Measurements from ENCODE around the gene DCLK2. TPM values are rescaled to one million over a fixed set of nuclear protein-coding genes. Genes with fewer than 3 reads are reported as not detected.

Gene DCLK2
- total RNA-seq, 1 experiment from 2014 or later, result 2.7 TPM

DNA sequence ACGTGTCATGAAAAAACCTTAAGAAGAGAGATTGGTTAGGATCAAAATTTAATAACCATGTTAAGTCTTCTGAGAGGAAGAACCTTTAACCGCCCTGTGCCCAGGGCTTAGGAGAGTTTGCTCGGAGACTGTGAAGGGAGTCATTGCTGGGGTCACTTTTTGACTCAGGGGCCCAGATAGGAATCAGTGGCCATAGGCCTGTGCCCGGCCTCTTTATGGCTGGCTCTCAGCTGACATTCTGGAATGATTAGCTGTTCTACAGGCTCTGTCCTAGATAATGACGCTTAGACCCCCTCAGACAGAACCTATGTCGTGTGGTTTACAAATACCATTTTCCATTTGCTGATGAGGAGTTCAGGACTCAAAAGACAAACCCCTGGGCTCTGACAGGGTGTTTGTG, 174.1 kb downstream of the DCLK2 start:
- ATAC-seq (no peak), DNase-seq (ENCODE audit: low read depth, low spot score) (no peak)
- H3K9me3 ChIP-seq (ENCODE audit: control insufficient read depth in 1 of 2, insufficient read depth in 1 of 2, low read depth in 1 of 2, low read length in 2 of 2), result no peaks in the 10 kb centered on the region
- ChIA-PET POLR2A (no interaction called here), CTCF (interaction anchor here (1.1 kb wide), 1 partner anchor 10 kb away, joined by 3 read pairs; no protein-coding TSS in a partner anchor), RAD21 (ENCODE audit: low non-redundant PET in 1 of 2, low total read pairs in 2 of 2, uncharacterized antibody in 2 of 2, unreplicated experiment in 2 of 2) (no interaction called here)
- no peaks in the 10 kb centered on the region for H3K79me2 ChIP-seq (ENCODE audit: insufficient read depth, low read length)
- H3K9me2 ChIP-seq (ENCODE audit: insufficient read depth), result no peaks in the 10 kb centered on the region
- intact Hi-C loops (cut with micrococcal nuclease), result no loop called here
- no TSS peak for BruUV-seq (replicated peaks)
- no peak overlapping the region for H3K4me3 ChIP-seq (replicated peaks in 1 of 2; ENCODE audit: low read depth in 1 of 2, low read length in 2 of 2)
- H3K4me1 ChIP-seq (ENCODE audit: control insufficient read depth in 1 of 2, insufficient read depth in 2 of 2, low read length in 2 of 2), result no peaks in the 10 kb centered on the region
- no peak for TF ChIP-seq SIN3A (IDR thresholded peaks at IDR 0.05; ENCODE audit: low read depth)
- no peak for TF ChIP-seq RAD21 (IDR thresholded peaks at IDR 0.05; ENCODE audit: low read depth)
- TF ChIP-seq, protein P1, sequence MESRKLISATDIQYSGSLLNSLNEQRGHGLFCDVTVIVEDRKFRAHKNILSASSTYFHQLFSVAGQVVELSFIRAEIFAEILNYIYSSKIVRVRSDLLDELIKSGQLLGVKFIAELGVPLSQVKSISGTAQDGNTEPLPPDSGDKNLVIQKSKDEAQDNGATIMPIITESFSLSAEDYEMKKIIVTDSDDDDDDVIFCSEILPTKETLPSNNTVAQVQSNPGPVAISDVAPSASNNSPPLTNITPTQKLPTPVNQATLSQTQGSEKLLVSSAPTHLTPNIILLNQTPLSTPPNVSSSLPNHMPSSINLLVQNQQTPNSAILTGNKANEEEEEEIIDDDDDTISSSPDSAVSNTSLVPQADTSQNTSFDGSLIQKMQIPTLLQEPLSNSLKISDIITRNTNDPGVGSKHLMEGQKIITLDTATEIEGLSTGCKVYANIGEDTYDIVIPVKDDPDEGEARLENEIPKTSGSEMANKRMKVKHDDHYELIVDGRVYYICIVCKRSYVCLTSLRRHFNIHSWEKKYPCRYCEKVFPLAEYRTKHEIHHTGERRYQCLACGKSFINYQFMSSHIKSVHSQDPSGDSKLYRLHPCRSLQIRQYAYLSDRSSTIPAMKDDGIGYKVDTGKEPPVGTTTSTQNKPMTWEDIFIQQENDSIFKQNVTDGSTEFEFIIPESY (IDR thresholded peaks at IDR 0.05; ENCODE audit: extremely low read depth, insufficient replicate concordance, low read length), result no peak
- TF ChIP-seq EGR1 (IDR thresholded peaks at IDR 0.05; ENCODE audit: low read depth), result no peak
- TF ChIP-seq CEBPB (IDR thresholded peaks at IDR 0.05; ENCODE audit: low read depth), result no peak
- TF ChIP-seq ELF1 (IDR thresholded peaks at IDR 0.05; ENCODE audit: borderline replicate concordance, low read depth), result no peak
- no peak for TF ChIP-seq ZNF274 (IDR thresholded peaks at IDR 0.05; ENCODE audit: low read depth, low read length)
- no peak for TF ChIP-seq TCF7L2 (IDR thresholded peaks at IDR 0.05; ENCODE audit: borderline replicate concordance, extremely low read depth, insufficient read depth, insufficient read length)
- H3K9ac ChIP-seq (ENCODE audit: low read length), result no peak overlapping the region
- no peaks in the 10 kb centered on the region for H4K20me1 ChIP-seq (ENCODE audit: insufficient read depth)
- no peak overlapping the region for H3K27ac ChIP-seq (ENCODE audit: low read depth, low read length)
- H3K4me2 ChIP-seq (ENCODE audit: low read length), result no peak overlapping the region
- H3K36me3 ChIP-seq (ENCODE audit: control insufficient read depth in 1 of 2, insufficient read depth in 2 of 2, low read length in 2 of 2), result no peaks in the 10 kb centered on the region
- H2AFZ ChIP-seq (ENCODE audit: low read depth, low read length, poor library complexity, severe bottlenecking), result no peak overlapping the region
- H3K27me3 ChIP-seq (ENCODE audit: insufficient read depth, low read length), result no peaks in the 10 kb centered on the region

DNA sequence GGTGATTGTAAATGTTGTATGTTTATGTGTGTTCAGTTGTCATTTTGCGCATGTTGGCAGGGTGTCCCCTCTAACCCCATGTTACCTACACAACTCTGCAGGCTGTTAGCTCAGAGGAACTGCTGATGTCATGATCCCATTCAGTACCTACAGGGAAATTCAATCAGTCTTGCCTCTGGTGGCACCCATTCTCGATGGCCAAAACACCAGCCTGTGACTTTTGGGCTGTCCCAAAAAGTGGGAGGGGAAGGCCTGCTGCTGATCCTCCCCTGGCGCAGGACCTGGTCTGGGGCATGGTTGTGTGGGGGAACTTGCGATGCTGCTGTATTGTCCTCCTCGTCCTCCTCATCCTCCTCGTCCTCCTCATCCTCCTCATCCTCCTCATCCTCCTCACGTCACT, 174.5 kb downstream of the DCLK2 start:
- H2AFZ ChIP-seq (ENCODE audit: low read depth, low read length, poor library complexity, severe bottlenecking), result no peak overlapping the region
- H3K9ac ChIP-seq (ENCODE audit: low read length), result no peak overlapping the region
- H3K4me2 ChIP-seq (ENCODE audit: low read length), result no peak overlapping the region
- DNase-seq (ENCODE audit: low read depth, low spot score) (no peak), ATAC-seq (no peak)
- no peaks in the 10 kb centered on the region for H4K20me1 ChIP-seq (ENCODE audit: insufficient read depth)
- ChIA-PET CTCF (no interaction called here), RAD21 (ENCODE audit: low non-redundant PET in 1 of 2, low total read pairs in 2 of 2, uncharacterized antibody in 2 of 2, unreplicated experiment in 2 of 2) (no interaction called here), POLR2A (no interaction called here)
- no peaks in the 10 kb centered on the region for H3K27me3 ChIP-seq (ENCODE audit: insufficient read depth, low read length)
- no peak overlapping the region for H3K4me3 ChIP-seq (replicated peaks in 1 of 2; ENCODE audit: low read depth in 1 of 2, low read length in 2 of 2)
- H3K9me2 ChIP-seq (ENCODE audit: insufficient read depth), result no peaks in the 10 kb centered on the region
- H3K27ac ChIP-seq (ENCODE audit: low read depth, low read length), result no peak overlapping the region
- no peaks in the 10 kb centered on the region for H3K79me2 ChIP-seq (ENCODE audit: insufficient read depth, low read length)
- intact Hi-C loops (cut with micrococcal nuclease), result no loop called here
- H3K36me3 ChIP-seq (ENCODE audit: control insufficient read depth in 1 of 2, insufficient read depth in 2 of 2, low read length in 2 of 2), result no peaks in the 10 kb centered on the region
- no peaks in the 10 kb centered on the region for H3K9me3 ChIP-seq (ENCODE audit: control insufficient read depth in 1 of 2, insufficient read depth in 1 of 2, low read depth in 1 of 2, low read length in 2 of 2)
- no peaks in the 10 kb centered on the region for H3K4me1 ChIP-seq (ENCODE audit: control insufficient read depth in 1 of 2, insufficient read depth in 2 of 2, low read length in 2 of 2)
- BruUV-seq (replicated peaks), result no TSS peak
- TF ChIP-seq POLR2A (IDR thresholded peaks at IDR 0.05; ENCODE audit: borderline replicate concordance, extremely low read depth, insufficient read depth, insufficient read length) (no peak), ZFX (IDR thresholded peaks at IDR 0.05) (no peak), YY1 (IDR thresholded peaks at IDR 0.05; ENCODE audit: extremely low read depth, insufficient replicate concordance, low read depth, low read length) (no peak), JUND (IDR thresholded peaks at IDR 0.05) (no peak), TCF7L2 (IDR thresholded peaks at IDR 0.05; ENCODE audit: borderline replicate concordance, extremely low read depth, insufficient read depth, insufficient read length) (no peak)
- TF ChIP-seq, protein P2, sequence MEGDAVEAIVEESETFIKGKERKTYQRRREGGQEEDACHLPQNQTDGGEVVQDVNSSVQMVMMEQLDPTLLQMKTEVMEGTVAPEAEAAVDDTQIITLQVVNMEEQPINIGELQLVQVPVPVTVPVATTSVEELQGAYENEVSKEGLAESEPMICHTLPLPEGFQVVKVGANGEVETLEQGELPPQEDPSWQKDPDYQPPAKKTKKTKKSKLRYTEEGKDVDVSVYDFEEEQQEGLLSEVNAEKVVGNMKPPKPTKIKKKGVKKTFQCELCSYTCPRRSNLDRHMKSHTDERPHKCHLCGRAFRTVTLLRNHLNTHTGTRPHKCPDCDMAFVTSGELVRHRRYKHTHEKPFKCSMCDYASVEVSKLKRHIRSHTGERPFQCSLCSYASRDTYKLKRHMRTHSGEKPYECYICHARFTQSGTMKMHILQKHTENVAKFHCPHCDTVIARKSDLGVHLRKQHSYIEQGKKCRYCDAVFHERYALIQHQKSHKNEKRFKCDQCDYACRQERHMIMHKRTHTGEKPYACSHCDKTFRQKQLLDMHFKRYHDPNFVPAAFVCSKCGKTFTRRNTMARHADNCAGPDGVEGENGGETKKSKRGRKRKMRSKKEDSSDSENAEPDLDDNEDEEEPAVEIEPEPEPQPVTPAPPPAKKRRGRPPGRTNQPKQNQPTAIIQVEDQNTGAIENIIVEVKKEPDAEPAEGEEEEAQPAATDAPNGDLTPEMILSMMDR (IDR thresholded peaks at IDR 0.05 in 2 of 3, conservative IDR thresholded peaks at IDR 0.05 in 1 of 3; ENCODE audit: borderline replicate concordance in 1 of 3, insufficient read depth in 1 of 3, low read depth in 2 of 3, low read length in 2 of 3), result no peak
- TF ChIP-seq, protein P1 (IDR thresholded peaks at IDR 0.05; ENCODE audit: extremely low read depth, insufficient replicate concordance, low read length), result no peak

Data from HCT116 (cell line).